CD14-positive monocyte (primary cell): ENCODE data around the gene OR5B2. TPM values are rescaled to one million over a fixed set of nuclear protein-coding genes. Genes with fewer than 3 reads are reported as not detected.

Source experiments
- DNase-seq, 3 donors: peaks; one replicate each; pipeline ENCODE4 v3.0.0-alpha.2; 2011 to 2022
- H2AFZ ChIP-seq: 2 replicates; pipeline ENCODE4 v1.6.0; 2012; ENCODE audit warnings: mild to moderate bottlenecking, low read depth, low read length, inconsistent platforms; ENCODE audit not compliant: insufficient read depth, poor library complexity, severe bottlenecking
- H3K27ac ChIP-seq, 2 donors: 1 replicate in 1 of 2; 2 replicates in 1 of 2; pipeline ENCODE4 v1.5.1; 2012 to 2013; ENCODE audit warnings: low read length in 2 of 2, control low read depth in 1 of 2, inconsistent platforms in 1 of 2, low read depth in 1 of 2, mild to moderate bottlenecking in 1 of 2
- H3K27me3 ChIP-seq, 2 donors: one replicate each; pipeline versions ENCODE4 v1.6.0 to v1.6.1; 2011 to 2013; ENCODE audit warnings: low read length in 2 of 2; ENCODE audit not compliant: control insufficient read depth in 2 of 2, insufficient read depth in 2 of 2
- H3K36me3 ChIP-seq, 2 donors: replicated peaks in 1 of 2; 1 replicate in 1 of 2; 2 replicates in 1 of 2; pipeline versions ENCODE4 v1.5.1 to v1.6.1; 2012 to 2013; ENCODE audit warnings: low read length in 2 of 2, control low read depth in 1 of 2, inconsistent platforms in 1 of 2, mild to moderate bottlenecking in 1 of 2; ENCODE audit not compliant: insufficient read depth in 2 of 2, control insufficient read depth in 1 of 2
- H3K4me1 ChIP-seq, 2 donors: 1 replicate in 1 of 2; 2 replicates in 1 of 2; pipeline versions ENCODE4 v1.5.1 to v1.6.1; 2012 to 2013; ENCODE audit warnings: low read length in 2 of 2, control low read depth in 1 of 2, inconsistent platforms in 1 of 2, mild to moderate bottlenecking in 1 of 2, moderate library complexity in 1 of 2; ENCODE audit not compliant: insufficient read depth in 2 of 2, control insufficient read depth in 1 of 2
- H3K4me2 ChIP-seq: replicated peaks from 2 replicates; pipeline ENCODE3; 2012; ENCODE audit warnings: low read length, moderate library complexity, mild to moderate bottlenecking; ENCODE audit not compliant: poor library complexity, severe bottlenecking; ENCODE audit errors: extremely low read depth
- H3K4me3 ChIP-seq, 3 experiments: fragments of 200-600 bp in 1 of 3; sonication (generic) in 1 of 3; replicated peaks in 1 of 3; 1 replicate in 2 of 3; 2 replicates in 1 of 3; pipeline ENCODE4 v1.5.1; 2011 to 2013; ENCODE audit warnings: low read length in 3 of 3, mild to moderate bottlenecking in 3 of 3, control low read depth in 2 of 3, low read depth in 2 of 3, inconsistent platforms in 1 of 3, moderate library complexity in 1 of 3
- H3K79me2 ChIP-seq: 2 replicates; pipeline ENCODE4 v1.6.0; 2012; ENCODE audit warnings: mild to moderate bottlenecking, control low read depth, inconsistent platforms, low read length, moderate library complexity; ENCODE audit not compliant: insufficient read depth
- H3K9ac ChIP-seq: 2 replicates; pipeline ENCODE4 v1.6.0; 2017; ENCODE audit warnings: low read length, mild to moderate bottlenecking; ENCODE audit not compliant: insufficient read depth, poor library complexity, severe bottlenecking
- H3K9me3 ChIP-seq, 2 donors: replicated peaks in 1 of 2; 1 replicate in 1 of 2; 2 replicates in 1 of 2; pipeline versions ENCODE4 v1.5.1 to v1.6.1; 2012 to 2013; ENCODE audit warnings: low read length in 2 of 2, control low read depth in 1 of 2; ENCODE audit not compliant: control insufficient read depth in 1 of 2, insufficient read depth in 1 of 2
- H4K20me1 ChIP-seq: 2 replicates; pipeline ENCODE4 v1.6.0; 2012; ENCODE audit warnings: mild to moderate bottlenecking, low read length, control low read depth, moderate library complexity; ENCODE audit not compliant: insufficient read depth
- H3K27ac Mint-ChIP-seq, 7 donors: one replicate each; pipeline ENCODE4 v1.8.0; 2020; ENCODE audit warnings: mild to moderate bottlenecking in 7 of 7, mixed read lengths in 7 of 7, moderate library complexity in 6 of 7, inconsistent platforms in 2 of 7
- H3K27me3 Mint-ChIP-seq, 3 donors: one replicate each; pipeline ENCODE4 v1.8.0; 2021 to 2022; ENCODE audit warnings: low read depth in 3 of 3, mild to moderate bottlenecking in 3 of 3, mixed read lengths in 3 of 3, moderate library complexity in 3 of 3, inconsistent platforms in 1 of 3
- H3K36me3 Mint-ChIP-seq, 2 donors: one replicate each; pipeline ENCODE4 v1.8.0; 2020; ENCODE audit warnings: mixed read lengths in 2 of 2, inconsistent platforms in 1 of 2, mild to moderate bottlenecking in 1 of 2
- H3K4me1 Mint-ChIP-seq: one replicate; pipeline ENCODE4 v1.8.0; 2020; ENCODE audit warnings: mild to moderate bottlenecking, mixed read lengths
- H3K4me3 Mint-ChIP-seq, 2 donors: one replicate each; pipeline ENCODE4 v1.8.0; 2020; ENCODE audit warnings: mild to moderate bottlenecking in 2 of 2, mixed read lengths in 2 of 2, moderate library complexity in 1 of 2
- H3K9me3 Mint-ChIP-seq, 7 donors: one replicate each; pipeline ENCODE4 v1.8.0; 2020 to 2022; ENCODE audit warnings: mixed read lengths in 7 of 7, mild to moderate bottlenecking in 6 of 7, moderate library complexity in 6 of 7, inconsistent platforms in 2 of 7
- CTCF ChIP-seq: fragments of 200-600 bp; IDR thresholded peaks from one replicate; pipeline ENCODE4 v1.8.0; 2022; ENCODE audit warnings: antibody characterized with exemption, mild to moderate bottlenecking
- WGBS: methylation state at CpG from one replicate; pipeline ENCODE4 v1.1.5; 2013; ENCODE audit warnings: missing lambda C conversion rate; ENCODE audit not compliant: insufficient coverage; 5-methylcytosine and 5-hydroxymethylcytosine counted together
- intact Hi-C, 2 donors: fragments of 100-400 bp; cut with micrococcal nuclease; formaldehyde crosslinking; loops; one replicate each; pipeline versions ENCODE4 v1.15.0 to v1.15.1; 2023
- polyA plus RNA-seq, 3 donors: library from polyadenylated mRNA; depleted of rRNA in 1 of 3; unstranded in 2 of 3; stranded (reverse) in 1 of 3; fragments of 300-500 nt in 2 of 3; fragments of >200 nt in 1 of 3; fragmentation: Illumina TruSeq in 2 of 3; gene quantifications; 1 replicate in 2 of 3; 2 replicates in 1 of 3; pipeline ENCODE4 v1.2.3, GENCODE V29; 2012 to 2021

OR5B2 gene
- polyA plus RNA-seq, 3 donors: not detected

- Histone ChIP-seq H3K27ac (no peak overlapping the region), H3K79me2 (no peaks in the 10 kb centered on the region), H4K20me1 (no peaks in the 10 kb centered on the region), H3K9me3 (peaks cover 5 to 10% of the 10 kb centered on the region in 2 donors), H2AFZ (no peak overlapping the region), H3K4me2 (no peak overlapping the region), H3K27me3 (no peaks in the 10 kb centered on the region), H3K4me3 (no peak overlapping the region), H3K36me3 (no peaks in the 10 kb centered on the region), H3K9ac (no peak overlapping the region), H3K4me1 (no peaks in the 10 kb centered on the region)
- no peak overlapping the region for H3K27ac Mint-ChIP-seq
- H3K27me3 Mint-ChIP-seq: peaks cover 0 to 4% (median 0%) of the 10 kb centered on the region in 3 donors
- no CpG with 5 or more reads among the region's 1 CpG for WGBS
- H3K4me1 Mint-ChIP-seq: no peaks in the 10 kb centered on the region
- peaks cover 3 to 14% (median 10%) of the 10 kb centered on the region in 7 donors for H3K9me3 Mint-ChIP-seq
- no peak for TF ChIP-seq CTCF
- H3K4me3 Mint-ChIP-seq: no peak overlapping the region
- intact Hi-C loops: no loop called here
- no peaks in the 10 kb centered on the region for H3K36me3 Mint-ChIP-seq
- no peak for DNase-seq
These were observed 38.4 kb upstream of the OR5B2 start for GRCh38 chr11:58466293-58466692.

GRCh38 chr11:58465690-58466089 is 37.8 kb upstream of the OR5B2 start:
- Histone ChIP-seq H3K4me2 (no peak overlapping the region), H3K4me1 (no peaks in the 10 kb centered on the region), H3K9me3 (peaks cover 0 to 6% of the 10 kb centered on the region in 2 donors), H3K27ac (no peak overlapping the region), H4K20me1 (no peaks in the 10 kb centered on the region), H3K27me3 (no peaks in the 10 kb centered on the region), H3K9ac (no peak overlapping the region), H3K36me3 (no peaks in the 10 kb centered on the region), H3K79me2 (no peaks in the 10 kb centered on the region), H2AFZ (no peak overlapping the region), H3K4me3 (no peak overlapping the region)
- WGBS: no CpG with 5 or more reads among the region's 3 CpGs
- peaks cover 0 to 4% (median 0%) of the 10 kb centered on the region in 3 donors for H3K27me3 Mint-ChIP-seq
- DNase-seq: no peak
- intact Hi-C loops: no loop called here
- no peaks in the 10 kb centered on the region for H3K36me3 Mint-ChIP-seq
- no peak overlapping the region for H3K27ac Mint-ChIP-seq
- H3K9me3 Mint-ChIP-seq: peaks cover 0 to 10% (median 6%) of the 10 kb centered on the region in 7 donors
- no peaks in the 10 kb centered on the region for H3K4me1 Mint-ChIP-seq
- no peak for TF ChIP-seq CTCF
- no peak overlapping the region for H3K4me3 Mint-ChIP-seq
